ENCODE results near the gene ANKRD11.

Gene ANKRD11

GRCh38 chr16:89319631-89319885, 170.8 kb downstream of the ANKRD11 start:
- Mint-ChIP-seq H3K4me3 (no peak overlapping the region), H3K27me3 (no peaks in the 10 kb centered on the region), H3K36me3 (ENCODE audit: low read depth) (peaks cover 36% of the 10 kb centered on the region), H3K4me1 (peaks cover 94% of the 10 kb centered on the region), H3K27ac (peak overlapping the region; percentile 83), H3K9me3 (no peaks in the 10 kb centered on the region)
- DNase-seq, result no peak
- no peak for ATAC-seq

DNA sequence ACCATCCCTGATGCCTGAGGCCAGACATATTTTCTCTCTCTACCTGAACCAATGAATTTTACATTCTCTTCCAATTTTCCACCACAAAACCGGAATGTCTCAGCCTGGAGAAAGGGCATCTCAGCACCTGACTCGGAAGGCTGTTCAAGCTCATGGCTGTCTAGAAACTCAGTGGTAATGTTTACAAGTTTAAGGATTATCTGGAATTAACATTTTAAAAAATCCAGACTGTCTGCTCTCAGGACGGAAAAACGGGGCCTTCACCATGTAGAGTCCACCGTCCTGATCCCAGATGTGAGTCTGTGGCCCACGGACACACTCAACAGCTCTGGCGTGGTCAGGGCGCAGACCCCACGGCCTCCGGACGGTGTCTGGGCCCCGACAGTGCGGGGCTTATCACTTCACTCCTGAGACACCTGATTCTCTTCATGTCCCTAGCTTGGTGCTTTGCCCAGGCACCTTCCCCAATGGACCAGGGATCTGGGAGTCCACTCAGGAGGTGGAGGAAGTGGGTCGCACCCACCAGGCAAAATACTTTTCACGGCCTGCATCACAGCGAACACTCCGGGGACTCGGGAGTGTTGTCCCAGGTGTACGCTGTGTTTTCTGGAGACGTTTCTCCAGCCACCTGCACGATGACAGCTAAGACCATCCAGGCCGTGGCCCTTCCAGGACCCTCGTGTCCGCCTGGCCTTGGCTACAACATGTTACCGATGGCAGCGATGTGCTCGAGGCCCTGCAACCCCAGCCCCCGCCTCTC, 171.3 kb downstream of the ANKRD11 start:
- Mint-ChIP-seq H3K9me3 (no peaks in the 10 kb centered on the region), H3K27ac (peak overlapping the region; percentile 83), H3K36me3 (ENCODE audit: low read depth) (peaks cover 40% of the 10 kb centered on the region), H3K27me3 (no peaks in the 10 kb centered on the region), H3K4me3 (no peak overlapping the region), H3K4me1 (peaks cover 94% of the 10 kb centered on the region)
- no peak for ATAC-seq
- DNase-seq, result no peak

DNA sequence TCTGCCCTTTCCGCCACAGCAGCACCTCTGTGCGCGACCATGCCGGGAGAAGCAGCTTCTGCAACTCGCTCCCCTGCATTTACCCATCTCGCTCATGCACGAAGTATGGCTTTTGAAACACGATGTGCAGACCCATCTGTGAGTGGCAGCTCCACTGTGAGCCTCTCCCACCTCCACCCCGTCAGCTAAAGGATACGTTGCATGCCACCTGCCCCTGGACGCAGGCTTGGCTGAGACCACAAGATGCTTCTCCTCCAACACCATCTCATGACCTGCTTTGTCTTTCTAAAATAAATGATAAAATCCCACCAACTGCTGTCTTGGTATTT, 172.0 kb downstream of the ANKRD11 start:
- Mint-ChIP-seq H3K4me3 (no peak overlapping the region), H3K4me1 (peaks cover 94% of the 10 kb centered on the region), H3K9me3 (no peaks in the 10 kb centered on the region), H3K36me3 (ENCODE audit: low read depth) (peaks cover 37% of the 10 kb centered on the region), H3K27ac (peak overlapping the region; percentile 72), H3K27me3 (no peaks in the 10 kb centered on the region)
- no peak for DNase-seq
- no peak for ATAC-seq

DNA sequence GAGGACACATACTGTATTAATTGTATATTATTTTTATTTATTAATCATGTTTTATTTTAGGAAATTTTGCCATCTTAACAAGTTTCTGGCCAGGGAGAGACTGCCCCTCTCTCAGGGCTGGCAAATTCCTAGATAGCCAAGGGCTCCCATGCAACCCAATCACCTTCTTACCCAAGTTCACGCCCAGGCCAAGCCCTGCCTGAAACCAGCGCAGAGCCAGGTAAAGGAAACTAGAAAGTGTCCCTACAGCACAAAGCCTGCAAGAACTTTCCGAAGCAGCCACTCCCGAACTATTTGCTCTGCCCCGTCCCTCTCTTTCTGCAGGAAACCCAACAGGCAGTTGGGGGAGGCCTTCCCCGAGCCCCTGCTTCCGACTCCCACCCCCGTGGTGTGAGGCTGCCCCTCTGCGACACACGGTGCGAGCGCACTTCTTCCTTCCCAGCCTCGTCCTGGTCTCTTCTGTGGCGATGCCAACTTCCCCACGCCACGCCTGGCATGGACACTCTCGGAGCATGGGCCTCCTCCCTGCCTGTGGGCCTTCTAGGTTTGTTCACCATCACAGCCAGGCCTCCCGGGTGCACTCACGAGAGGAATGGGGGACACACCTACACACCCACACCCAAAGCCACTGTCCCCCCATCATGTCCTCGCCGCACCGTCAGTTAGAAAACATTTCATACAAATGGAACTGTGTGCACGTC, 172.5 kb downstream of the ANKRD11 start:
- no peak for ATAC-seq
- peaks cover 96% of the 10 kb centered on the region for H3K4me1 Mint-ChIP-seq
- no peak for DNase-seq
- no peak overlapping the region for H3K4me3 Mint-ChIP-seq
- no peaks in the 10 kb centered on the region for H3K9me3 Mint-ChIP-seq
- no peaks in the 10 kb centered on the region for H3K27me3 Mint-ChIP-seq
- peaks cover 42% of the 10 kb centered on the region for H3K36me3 Mint-ChIP-seq (ENCODE audit: low read depth)
- H3K27ac Mint-ChIP-seq, result peak overlapping the region; percentile 72

- H3K4me3 Mint-ChIP-seq, result peak overlapping the region; percentile 71
- DNase-seq (no peak), ATAC-seq (no peak)
- H3K27me3 Mint-ChIP-seq, result no peaks in the 10 kb centered on the region
- peaks cover 89% of the 10 kb centered on the region for H3K4me1 Mint-ChIP-seq
- H3K36me3 Mint-ChIP-seq (ENCODE audit: low read depth), result peaks cover 41% of the 10 kb centered on the region
- peak overlapping the region; percentile 96 for H3K27ac Mint-ChIP-seq
- H3K9me3 Mint-ChIP-seq, result no peaks in the 10 kb centered on the region
Observed at GRCh38 chr16:89317101-89317671, 173.2 kb downstream of the ANKRD11 start.

- Mint-ChIP-seq H3K36me3 (ENCODE audit: low read depth) (peaks cover 43% of the 10 kb centered on the region), H3K27me3 (no peaks in the 10 kb centered on the region), H3K4me3 (peak overlapping the region; percentile 71), H3K27ac (peak overlapping the region; percentile 96), H3K9me3 (no peaks in the 10 kb centered on the region), H3K4me1 (peaks cover 88% of the 10 kb centered on the region)
- no peak for ATAC-seq
- DNase-seq, result no peak
Observed at GRCh38 chr16:89316701-89317100, 173.7 kb downstream of the ANKRD11 start.

DNA sequence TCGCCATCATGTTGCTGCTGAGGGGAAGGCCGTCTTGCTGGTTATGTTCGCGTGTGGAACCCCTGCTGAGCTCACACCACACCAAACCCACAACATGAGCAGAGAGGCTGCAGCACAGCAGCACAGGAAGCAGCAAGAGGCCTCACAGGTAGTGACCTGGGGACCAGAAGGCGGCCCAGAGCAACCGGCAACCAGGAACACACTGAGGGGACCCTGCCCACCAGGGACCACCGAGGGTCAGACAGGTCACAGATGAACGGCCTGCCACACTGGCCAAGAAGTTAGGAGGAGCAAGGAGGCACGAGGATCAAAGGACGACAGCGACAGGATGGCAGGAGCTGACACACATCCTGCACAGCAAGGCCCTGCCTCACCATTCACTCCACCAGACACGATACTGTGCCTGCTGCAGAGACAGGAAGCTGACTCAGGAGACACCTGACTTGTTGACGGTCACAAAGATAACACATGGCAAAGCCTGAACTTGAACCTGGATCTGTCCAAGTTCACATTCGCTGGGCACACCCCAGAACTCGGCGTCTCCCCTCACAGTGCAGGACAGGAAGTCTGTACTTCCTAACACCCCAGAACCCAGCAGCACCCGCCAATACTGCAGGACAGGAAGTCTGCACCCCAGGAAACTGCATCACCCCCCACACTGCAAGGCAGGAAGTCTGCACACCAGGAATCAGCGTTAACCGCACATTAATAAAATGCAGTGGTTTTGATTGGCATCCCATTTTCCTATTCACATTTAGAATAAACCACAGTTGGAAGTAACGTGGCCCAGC, 174.4 kb downstream of the ANKRD11 start:
- H3K4me3 Mint-ChIP-seq, result peak overlapping the region; percentile 71
- H3K36me3 Mint-ChIP-seq (ENCODE audit: low read depth), result peaks cover 45% of the 10 kb centered on the region
- ATAC-seq, result peak; percentile 90
- H3K27ac Mint-ChIP-seq, result peak overlapping the region; percentile 96
- DNase-seq, result peak; percentile 65
- H3K9me3 Mint-ChIP-seq, result no peaks in the 10 kb centered on the region
- peaks cover 86% of the 10 kb centered on the region for H3K4me1 Mint-ChIP-seq
- no peaks in the 10 kb centered on the region for H3K27me3 Mint-ChIP-seq

DNA sequence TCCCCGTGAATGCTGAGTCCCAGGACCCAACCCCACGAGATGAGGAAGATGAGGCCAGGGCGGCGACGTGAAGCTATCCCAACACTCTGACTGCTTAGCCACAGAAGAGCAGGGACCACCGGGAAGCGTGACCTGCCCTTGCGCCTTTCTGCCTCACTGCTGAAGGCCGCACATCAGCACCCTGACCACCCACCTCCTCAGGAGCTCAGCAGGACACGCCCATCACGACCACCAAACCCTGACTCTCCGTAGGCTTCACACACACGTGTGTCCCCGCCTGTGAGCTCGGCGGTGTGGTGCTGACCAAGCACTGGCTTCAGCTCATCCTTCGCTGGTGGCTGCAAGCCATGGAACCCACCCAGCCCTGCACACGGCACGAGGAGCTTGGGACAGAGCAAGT, 175.1 kb downstream of the ANKRD11 start:
- DNase-seq (no peak), ATAC-seq (no peak)
- Mint-ChIP-seq H3K36me3 (ENCODE audit: low read depth) (peaks cover 48% of the 10 kb centered on the region), H3K27me3 (no peaks in the 10 kb centered on the region), H3K4me1 (peaks cover 84% of the 10 kb centered on the region), H3K4me3 (peak overlapping the region; percentile 71), H3K27ac (peak overlapping the region; percentile 96), H3K9me3 (no peaks in the 10 kb centered on the region)

DNA sequence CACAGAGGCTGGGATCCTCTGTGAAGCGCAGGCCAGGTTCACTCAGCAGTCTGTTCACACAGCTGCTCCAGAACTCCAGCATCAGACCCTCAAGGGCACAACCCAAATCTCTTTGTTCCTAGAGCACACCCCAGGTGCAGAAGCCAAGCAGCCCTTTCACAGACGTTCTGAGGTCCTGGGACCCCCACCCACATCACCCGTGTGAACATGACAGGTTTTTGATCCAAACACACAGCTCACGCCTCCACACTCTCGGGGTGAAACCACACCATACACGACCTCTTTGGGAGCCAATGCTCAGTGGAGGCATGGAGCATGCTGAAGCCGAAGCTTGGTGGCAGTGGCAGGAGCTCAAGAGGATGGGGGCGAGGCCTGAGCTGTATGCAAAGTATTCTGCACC, 175.5 kb downstream of the ANKRD11 start:
- H3K27me3 Mint-ChIP-seq, result no peaks in the 10 kb centered on the region
- H3K36me3 Mint-ChIP-seq (ENCODE audit: low read depth), result peaks cover 53% of the 10 kb centered on the region
- H3K4me1 Mint-ChIP-seq, result peaks cover 84% of the 10 kb centered on the region
- peak overlapping the region; percentile 49 for H3K4me3 Mint-ChIP-seq
- no peak for DNase-seq
- peak overlapping the region; percentile 96 for H3K27ac Mint-ChIP-seq
- H3K9me3 Mint-ChIP-seq, result no peaks in the 10 kb centered on the region
- ATAC-seq, result no peak

GRCh38 chr16:89314357-89314756, 176.0 kb downstream of the ANKRD11 start:
- Mint-ChIP-seq H3K36me3 (ENCODE audit: low read depth) (peaks cover 55% of the 10 kb centered on the region), H3K27ac (peak overlapping the region; percentile 96), H3K4me3 (peak overlapping the region; percentile 49), H3K27me3 (no peaks in the 10 kb centered on the region), H3K9me3 (no peaks in the 10 kb centered on the region), H3K4me1 (peaks cover 84% of the 10 kb centered on the region)
- no peak for DNase-seq
- peak; percentile 5 for ATAC-seq

GRCh38 chr16:89313583-89313982, 176.8 kb downstream of the ANKRD11 start:
- Mint-ChIP-seq H3K27ac (peak overlapping the region; percentile 96), H3K4me3 (no peak overlapping the region), H3K9me3 (no peaks in the 10 kb centered on the region), H3K36me3 (ENCODE audit: low read depth) (peaks cover 55% of the 10 kb centered on the region), H3K4me1 (peaks cover 84% of the 10 kb centered on the region), H3K27me3 (no peaks in the 10 kb centered on the region)
- no peak for ATAC-seq
- no peak for DNase-seq

- Mint-ChIP-seq H3K4me3 (no peak overlapping the region), H3K4me1 (peaks cover 83% of the 10 kb centered on the region)
Observed at GRCh38 chr16:89312598-89313299, 177.6 kb downstream of the ANKRD11 start.

GRCh38 chr16:89312194-89312593, 178.2 kb downstream of the ANKRD11 start:
- Mint-ChIP-seq H3K9me3 (no peaks in the 10 kb centered on the region), H3K27me3 (no peaks in the 10 kb centered on the region), H3K4me3 (no peak overlapping the region), H3K27ac (peak overlapping the region; percentile 37), H3K4me1 (peaks cover 79% of the 10 kb centered on the region), H3K36me3 (ENCODE audit: low read depth) (peaks cover 51% of the 10 kb centered on the region)
- no peak for DNase-seq
- ATAC-seq, result no peak

More at GRCh38 chr16:89312598-89313299, 177.6 kb downstream of the ANKRD11 start:
- ATAC-seq, result no peak
- peaks cover 50% of the 10 kb centered on the region for H3K36me3 Mint-ChIP-seq (ENCODE audit: low read depth)
- DNase-seq, result no peak
- H3K27ac Mint-ChIP-seq, result no peak overlapping the region
- H3K27me3 Mint-ChIP-seq, result no peaks in the 10 kb centered on the region
- no peaks in the 10 kb centered on the region for H3K9me3 Mint-ChIP-seq

GRCh38 chr16:89311636-89312035, 178.7 kb downstream of the ANKRD11 start:
- Mint-ChIP-seq H3K9me3 (no peaks in the 10 kb centered on the region), H3K4me3 (no peak overlapping the region), H3K36me3 (ENCODE audit: low read depth) (peaks cover 51% of the 10 kb centered on the region), H3K4me1 (peaks cover 73% of the 10 kb centered on the region), H3K27me3 (no peaks in the 10 kb centered on the region), H3K27ac (peak overlapping the region; percentile 4)
- no peak for ATAC-seq
- no peak for DNase-seq

Data from activated naive CD8-positive, alpha-beta T cell treated with anti-CD3 and anti-CD28 coated beads, Interleukin-2, amount 50 U/mL, for 24 hours (primary cell).